ENCODE data around the gene ANKS1A. TPM values are rescaled to one million over a fixed set of nuclear protein-coding genes. Genes with fewer than 3 reads are reported as not detected.
A peak's percentile ranks its signal among the peaks of the same experiment; 100 is the strongest.

Gene ANKS1A
- total RNA-seq, 6 experiments from 2014 or later = 6.7 to 17.4 (median 10.5) TPM

GRCh38 chr6:35093118-35093445 is 204.0 kb downstream of the ANKS1A start:
- 87% methylated on average over 5 of the region's 5 CpGs for WGBS (ENCODE audit: insufficient coverage, low coverage, low lambda C conversion rate, missing lambda C conversion rate)
- intact Hi-C loops (cut with DNase I) = no loop called here
- Histone ChIP-seq H3K4me1 (peaks cover 0 to 26% (median 11%) of the 10 kb centered on the region in 4 donors), H3K36me3 (peaks cover 0 to 5% (median 0%) of the 10 kb centered on the region in 4 donors), H3K9me3 (no peaks in the 10 kb centered on the region), H3K27ac (no peak overlapping the region), H3K27me3 (no peaks in the 10 kb centered on the region), H3K4me3 (no peak overlapping the region)
- DNase-seq (no peak), ATAC-seq (no peak)
- no peak for TF ChIP-seq CTCF (IDR thresholded peaks at IDR 0.05)
- no peak for TF ChIP-seq POLR2A (IDR thresholded peaks at IDR 0.05)

- Histone ChIP-seq H3K27ac (no peak overlapping the region), H3K27me3 (no peaks in the 10 kb centered on the region), H3K9me3 (no peaks in the 10 kb centered on the region), H3K36me3 (peaks cover 0 to 5% (median 0%) of the 10 kb centered on the region in 4 donors), H3K4me3 (no peak overlapping the region), H3K4me1 (peaks cover 0 to 19% (median 8%) of the 10 kb centered on the region in 4 donors)
- DNase-seq = no peak
- intact Hi-C loops (cut with DNase I) = no loop called here
- 47% methylated on average over 2 of the region's 6 CpGs for WGBS (ENCODE audit: insufficient coverage, low coverage, low lambda C conversion rate, missing lambda C conversion rate)
- ATAC-seq = no peak
- TF ChIP-seq CTCF (IDR thresholded peaks at IDR 0.05) (no peak), POLR2A (IDR thresholded peaks at IDR 0.05) (no peak)
These were observed 204.7 kb downstream of the ANKS1A start for GRCh38 chr6:35093783-35094182.

GRCh38 chr6:35094183-35094582 is 205.1 kb downstream of the ANKS1A start:
- intact Hi-C loops (cut with DNase I) = no loop called here
- Histone ChIP-seq H3K9me3 (no peaks in the 10 kb centered on the region), H3K4me3 (no peak overlapping the region), H3K27ac (no peak overlapping the region), H3K4me1 (peaks cover 0 to 15% (median 6%) of the 10 kb centered on the region in 4 donors), H3K27me3 (no peaks in the 10 kb centered on the region), H3K36me3 (peaks cover 0 to 5% (median 0%) of the 10 kb centered on the region in 4 donors)
- peak in 2 of 4 donors; percentile 30 to 45 for ATAC-seq
- 38% methylated on average over 4 of the region's 4 CpGs for WGBS (ENCODE audit: insufficient coverage, low coverage, low lambda C conversion rate, missing lambda C conversion rate)
- TF ChIP-seq POLR2A (IDR thresholded peaks at IDR 0.05) (no peak), CTCF (IDR thresholded peaks at IDR 0.05) (no peak)
- peak in 1 of 3 donors; percentile 67 for DNase-seq

GRCh38 chr6:35096129-35096862 is 207.2 kb downstream of the ANKS1A start:
- Histone ChIP-seq H3K27me3 (no peaks in the 10 kb centered on the region), H3K36me3 (no peaks in the 10 kb centered on the region), H3K4me1 (peaks cover 0 to 13% (median 5%) of the 10 kb centered on the region in 4 donors), H3K4me3 (no peak overlapping the region), H3K9me3 (no peaks in the 10 kb centered on the region), H3K27ac (peak overlapping the region in 1 of 3 donors; percentile 15)
- ATAC-seq (peak; percentile 45 to 84 (median 58)), DNase-seq (no peak)
- intact Hi-C loops (cut with DNase I) = no loop called here
- TF ChIP-seq CTCF (IDR thresholded peaks at IDR 0.05) (no peak), POLR2A (IDR thresholded peaks at IDR 0.05) (no peak)
- WGBS (ENCODE audit: insufficient coverage, low coverage, low lambda C conversion rate, missing lambda C conversion rate) = 30% methylated on average over 4 of the region's 4 CpGs

Data from right lobe of liver (tissue), 6 donors.